NCI-H1436 (cell line): ENCODE data around the gene CXorf58.

Source experiments
- DNase-seq: peaks from one replicate; lab custom pipeline; 2025; lab: John Stamatoyannopoulos, UW

CXorf58 gene

GRCh38 chrX:23900220-23900797, 7.5 kb upstream of the CXorf58 start:
- DNase-seq: no peak

DNA sequence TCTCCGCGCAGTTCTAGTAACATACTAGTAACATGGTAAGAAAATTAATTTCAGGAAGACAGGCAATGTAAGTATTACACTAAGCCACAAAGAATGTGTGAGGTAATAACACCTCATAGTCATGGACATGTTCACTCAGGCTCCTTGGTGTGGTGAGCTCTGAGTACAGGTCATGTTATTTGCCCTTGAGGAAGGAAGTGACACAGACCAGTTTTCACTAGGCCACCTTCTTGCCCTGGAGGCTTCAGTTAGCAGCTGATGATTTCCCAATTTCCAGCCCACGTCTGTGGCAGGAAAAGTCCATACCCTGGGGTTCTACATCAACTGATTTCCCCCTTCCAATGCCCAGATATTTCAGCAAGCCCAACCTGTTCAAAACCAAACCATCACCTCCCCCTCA, 6.7 kb upstream of the CXorf58 start:
- no peak for DNase-seq

- DNase-seq: peak; percentile 46
Measured at GRCh38 chrX:23901805-23902204, 6.0 kb upstream of the CXorf58 start.

- DNase-seq: peak; percentile 24
Measured at GRCh38 chrX:23902419-23902818, 5.4 kb upstream of the CXorf58 start.

GRCh38 chrX:23904096-23904495, 3.7 kb upstream of the CXorf58 start:
- no peak for DNase-seq

- no peak for DNase-seq
Measured at GRCh38 chrX:23907111-23907497, 702 bp upstream of the CXorf58 start.

DNA sequence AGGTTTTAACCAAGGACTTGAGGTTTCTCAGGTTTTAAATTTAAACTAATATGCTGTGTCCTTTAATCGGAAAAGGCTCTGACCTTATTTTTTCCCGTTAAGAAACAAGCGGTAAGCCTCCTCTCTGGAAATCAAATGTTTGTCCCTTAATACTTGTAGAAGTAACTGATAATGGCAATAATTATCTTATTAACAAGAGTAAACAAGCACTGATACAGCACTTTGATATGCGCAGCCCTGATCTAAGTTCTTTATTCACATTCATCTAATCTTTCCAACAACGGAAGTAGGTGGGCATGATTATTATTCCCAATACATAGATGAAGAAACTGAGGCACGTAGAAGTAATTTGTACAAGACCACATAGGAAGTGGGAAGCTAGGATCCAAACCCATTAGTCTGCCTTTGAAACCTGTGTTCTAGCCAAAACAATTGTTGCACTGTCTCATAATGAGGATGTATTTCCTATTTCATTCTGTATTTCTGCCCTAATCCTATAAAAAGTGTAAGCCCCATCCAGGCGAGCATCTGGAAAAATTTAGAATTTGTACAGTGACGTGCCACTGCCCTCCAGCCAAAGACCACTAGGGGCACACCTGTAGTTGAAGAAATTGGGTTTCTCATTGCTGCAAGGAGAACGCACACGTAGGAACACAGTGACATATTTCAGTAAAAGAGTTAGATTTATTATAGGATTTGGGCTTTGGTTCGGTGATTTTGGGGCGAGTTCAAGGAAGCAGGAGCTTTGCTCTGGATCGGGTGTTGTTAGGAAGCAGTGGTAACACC, 606 bp downstream of the CXorf58 start:
- DNase-seq: no peak

DNA sequence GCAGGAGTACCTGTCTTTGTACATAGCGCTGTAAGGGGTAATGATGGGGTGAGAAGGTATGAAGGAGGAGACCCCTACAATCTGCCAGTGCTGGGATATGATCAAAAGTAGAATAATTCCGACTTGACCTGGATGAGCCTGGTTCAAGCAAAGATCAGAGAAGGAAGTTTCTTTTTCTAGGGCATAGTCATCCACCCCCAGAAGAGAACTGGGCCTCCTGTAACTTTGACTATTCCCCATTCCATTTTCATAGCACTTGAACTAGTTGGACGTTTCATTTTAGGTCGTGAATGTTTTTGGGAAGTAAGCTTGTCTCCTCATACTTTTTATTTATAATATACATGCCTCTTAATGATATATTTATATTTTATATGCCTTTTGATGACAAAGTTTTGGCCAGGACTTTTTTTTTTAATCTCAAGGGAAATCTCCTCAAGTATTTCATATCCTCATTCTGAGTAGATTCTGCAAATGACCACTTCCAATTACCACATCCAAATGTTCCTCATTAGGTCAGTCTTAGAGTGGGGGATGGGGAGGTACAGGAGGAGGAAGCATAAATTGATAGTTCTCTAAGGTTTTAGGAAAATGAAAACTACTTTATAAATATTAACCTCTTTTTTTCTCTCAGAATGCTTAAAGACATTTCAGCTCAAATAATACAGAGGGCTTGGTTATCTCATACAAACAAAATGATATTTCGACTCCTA, 3.5 kb downstream of the CXorf58 start:
- DNase-seq: no peak

- DNase-seq: no peak
Measured at GRCh38 chrX:23919148-23919547, 11.3 kb downstream of the CXorf58 start.

DNA sequence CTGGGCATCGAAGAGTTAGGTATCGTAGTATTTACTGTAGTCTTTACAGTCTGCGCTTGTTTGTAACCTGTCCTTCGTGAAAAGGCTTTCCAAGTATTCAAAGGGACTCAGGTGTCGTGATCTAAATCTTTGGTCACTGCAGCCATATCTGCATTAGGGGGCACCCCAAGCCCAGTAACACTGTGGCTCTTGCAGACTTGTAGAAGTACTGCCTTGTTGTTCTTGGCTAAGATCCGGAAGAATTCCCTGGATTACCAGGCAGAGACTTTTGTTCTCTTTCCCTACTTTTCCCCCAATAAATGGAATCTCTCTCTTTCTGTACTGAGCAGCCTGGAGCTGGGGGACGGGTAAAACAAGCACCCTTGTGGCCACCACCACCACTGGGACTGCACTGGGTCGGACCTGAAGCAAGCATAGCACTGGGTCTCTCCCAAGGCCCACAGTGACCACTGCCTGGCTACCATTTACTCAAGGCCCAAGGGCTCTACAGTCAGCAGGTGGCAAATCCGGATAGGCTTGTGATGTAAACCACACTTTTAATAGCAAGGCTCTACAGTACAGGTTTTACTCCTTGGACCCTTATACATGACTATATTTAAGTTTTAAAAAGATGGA, 12.0 kb downstream of the CXorf58 start:
- DNase-seq: no peak

DNA sequence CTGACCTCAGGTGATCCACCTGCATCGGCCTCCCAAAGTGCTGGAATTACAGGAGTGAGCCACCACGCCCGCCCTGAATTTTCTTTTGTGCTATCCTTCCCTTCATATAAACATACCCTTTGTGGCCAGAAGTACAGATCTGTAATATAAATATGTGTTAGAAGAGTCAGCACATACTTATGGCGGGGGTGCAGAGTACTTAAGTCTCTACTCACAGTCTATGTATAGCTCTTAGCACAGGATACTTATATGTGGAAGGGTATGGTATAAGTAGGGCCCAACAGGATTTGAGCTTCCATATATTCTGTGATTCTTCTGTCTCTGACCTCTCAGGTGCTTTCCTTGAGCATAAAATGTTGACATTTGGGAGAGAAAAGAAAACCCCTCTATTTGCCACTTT, 18.2 kb downstream of the CXorf58 start:
- no peak for DNase-seq

DNA sequence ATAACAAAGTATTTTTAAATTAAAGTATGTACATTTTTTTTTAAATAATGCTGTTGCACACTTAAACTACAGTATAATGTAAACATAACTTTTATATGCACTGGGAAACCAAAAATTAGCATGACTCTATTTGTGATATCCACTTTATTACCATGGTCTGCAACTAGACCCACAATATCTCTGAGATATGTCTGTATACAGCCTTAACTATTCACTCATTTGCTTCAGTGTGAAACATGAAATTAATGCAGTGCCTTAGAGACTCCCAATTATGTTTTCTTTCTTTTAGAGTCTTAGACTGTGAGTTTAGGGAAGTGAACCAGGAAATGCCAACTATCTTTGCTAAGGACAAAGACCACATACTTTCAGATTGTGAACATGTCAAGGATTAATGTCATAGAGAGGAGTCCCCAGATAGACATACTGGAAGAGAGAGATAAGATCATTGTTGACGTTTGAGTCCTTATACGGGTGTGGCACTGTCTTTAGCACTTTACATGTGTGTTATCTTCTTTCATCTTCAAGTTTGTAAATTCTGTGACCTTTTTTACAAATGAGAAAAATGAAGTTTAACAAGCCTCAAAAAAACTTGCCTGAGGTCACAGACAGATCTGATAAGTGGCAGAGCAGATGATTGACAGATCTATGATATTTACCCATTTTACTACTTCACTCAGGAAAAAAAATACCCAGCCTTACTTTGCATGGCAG, 23.2 kb downstream of the CXorf58 start:
- DNase-seq: no peak

DNA sequence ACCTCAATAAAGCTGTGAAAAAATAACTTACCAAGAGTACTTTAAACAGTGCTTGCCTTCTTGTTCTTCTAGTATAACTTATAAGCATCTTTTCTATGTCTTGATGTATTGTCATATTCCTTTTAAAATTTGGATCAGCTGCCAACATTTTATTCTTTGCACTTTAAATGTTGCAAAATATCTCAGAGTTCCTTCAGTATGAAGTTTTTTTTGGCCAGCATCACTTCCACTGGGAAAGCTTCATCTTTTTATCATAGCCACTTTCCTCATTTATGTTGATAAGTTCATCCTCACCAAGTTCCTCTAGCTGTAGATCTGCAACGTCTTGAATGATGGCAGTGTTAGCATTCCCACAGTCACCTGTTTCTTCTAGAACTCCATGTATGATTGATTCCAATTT, 24.2 kb downstream of the CXorf58 start:
- DNase-seq: no peak

- no peak for DNase-seq
Measured at GRCh38 chrX:23935106-23935505, 27.3 kb downstream of the CXorf58 start.

DNA sequence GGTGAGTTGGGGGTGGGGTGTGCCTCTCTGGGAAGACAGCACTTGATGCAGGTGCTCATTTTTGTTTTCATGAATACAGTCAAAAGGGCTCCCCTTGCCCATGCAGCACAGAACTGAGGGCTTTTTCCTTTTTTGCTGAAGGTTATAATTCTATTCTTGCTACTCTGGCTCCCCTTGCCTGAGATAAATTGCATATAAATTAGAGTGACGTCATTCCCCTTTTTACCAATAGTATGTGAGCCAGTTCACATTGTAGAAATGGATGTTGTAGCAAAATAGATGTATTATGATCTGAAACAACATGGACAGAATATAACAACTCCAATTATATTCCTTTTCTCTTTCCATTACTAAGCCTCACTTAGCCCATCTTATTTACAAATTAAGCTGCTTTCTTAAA, 28.4 kb downstream of the CXorf58 start:
- DNase-seq: no peak

DNA sequence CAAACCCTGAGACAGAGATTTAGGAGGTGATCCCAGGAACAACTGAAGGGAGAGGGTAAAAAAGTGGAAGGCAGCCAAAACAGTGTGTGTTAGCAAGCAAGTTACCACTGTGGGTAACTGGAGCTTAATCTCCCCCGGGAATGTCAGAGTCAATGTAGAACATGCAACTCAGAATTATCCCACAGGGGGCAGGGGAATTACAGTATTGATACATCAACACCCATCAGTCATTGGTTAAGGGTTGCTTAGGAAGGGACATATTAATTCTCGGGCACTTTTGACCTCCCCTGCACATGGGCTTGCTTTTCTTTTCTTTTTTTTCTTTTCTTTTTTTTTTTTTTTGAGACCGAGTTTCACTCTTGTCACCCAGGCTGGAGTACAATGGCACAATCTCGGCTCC, 29.3 kb downstream of the CXorf58 start:
- DNase-seq: no peak

DNA sequence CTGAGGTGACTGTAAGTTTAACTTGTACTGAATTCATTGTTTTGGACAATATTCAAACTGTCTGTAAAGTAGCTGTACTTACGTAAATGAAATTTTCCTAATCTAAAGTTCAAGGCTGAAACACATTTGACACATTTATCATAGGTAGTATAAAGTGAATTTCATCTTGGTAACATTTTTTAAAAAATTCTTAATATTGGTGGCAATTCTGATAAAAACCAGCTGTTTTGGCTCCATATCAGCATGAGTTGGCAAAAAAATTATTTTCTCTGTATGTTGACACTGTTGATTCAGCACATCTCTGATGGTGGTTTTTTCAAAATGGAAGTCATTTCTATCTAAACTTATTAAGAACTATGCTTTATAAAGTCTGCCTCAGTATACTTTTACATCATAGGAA, 30.9 kb downstream of the CXorf58 start:
- DNase-seq: no peak

GRCh38 chrX:23939203-23939602, 31.4 kb downstream of the CXorf58 start:
- DNase-seq: no peak

GRCh38 chrX:23944234-23944633, 36.4 kb downstream of the CXorf58 start:
- DNase-seq: no peak

DNA sequence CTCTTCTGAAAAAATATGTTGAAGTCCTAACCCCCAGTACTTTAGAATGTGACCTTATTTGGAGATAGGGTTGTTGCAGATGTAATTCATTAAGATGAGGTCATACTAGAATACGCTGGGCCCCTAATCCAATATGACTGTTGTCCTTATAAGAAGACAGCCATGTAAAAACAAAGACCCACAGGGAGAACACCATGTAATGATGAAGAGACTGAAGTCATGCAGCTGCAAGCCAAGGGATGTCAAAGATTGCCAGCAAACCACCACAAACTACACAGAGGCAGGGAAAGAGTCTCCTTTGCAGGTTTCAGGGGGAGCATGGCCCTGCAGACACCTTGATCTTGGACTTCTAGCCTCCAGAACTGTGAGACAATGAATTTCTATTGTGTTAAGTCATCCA, 37.4 kb downstream of the CXorf58 start:
- DNase-seq: no peak

DNA sequence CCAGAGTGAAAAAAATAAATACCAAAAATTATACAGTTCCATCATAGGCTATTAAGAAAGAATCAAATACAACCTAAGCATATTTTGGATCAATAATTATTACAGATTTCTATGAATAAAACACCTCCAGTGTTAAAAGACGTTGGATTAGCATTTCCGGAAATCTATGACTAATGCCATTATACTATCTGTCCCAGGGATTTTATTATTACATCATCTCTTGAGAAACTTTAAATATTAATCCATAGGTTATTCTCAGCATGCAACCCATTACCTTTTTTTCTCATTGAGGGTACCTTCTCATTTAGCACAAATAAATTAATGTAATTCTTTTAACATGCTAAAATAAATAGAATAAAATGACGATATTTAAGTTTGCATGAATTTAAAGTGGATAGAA, 44.6 kb downstream of the CXorf58 start:
- DNase-seq: no peak
